SK-N-SH treated with all-trans-retinoic acid at 6 μM for 48 hours (cell line): ENCODE measurements around the gene ASB11.

Source experiments
- ARNTL ChIP-seq: fragments of 450-650 bp; formaldehyde crosslinking; IDR thresholded peaks from 2 replicates; pipeline ENCODE4 v1.5.0; 2020; ENCODE audit warnings: low read depth, mild to moderate bottlenecking, moderate library complexity, borderline replicate concordance
- PATZ1 ChIP-seq: fragments of 250-450 bp; sonication (Bioruptor Pico); IDR thresholded peaks from 2 replicates; pipeline ENCODE4 v1.8.0; 2020; ENCODE audit warnings: mild to moderate bottlenecking, moderate library complexity, borderline replicate concordance
- TSHZ2 ChIP-seq: fragments of 250-450 bp; sonication (Bioruptor Pico); IDR thresholded peaks from 2 replicates; pipeline ENCODE4 v1.5.0; 2020; ENCODE audit warnings: mild to moderate bottlenecking, moderate library complexity
- ZFP30 ChIP-seq: fragments of 450-650 bp; formaldehyde crosslinking; IDR thresholded peaks from 2 replicates; pipeline ENCODE4 v1.5.0; 2022; ENCODE audit warnings: mild to moderate bottlenecking, moderate library complexity
- ZNF8 ChIP-seq: fragments of 450-650 bp; formaldehyde crosslinking; IDR thresholded peaks from 2 replicates; pipeline ENCODE4 v1.5.0; 2020; ENCODE audit warnings: mild to moderate bottlenecking, moderate library complexity

- no peak for TF ChIP-seq ZNF8 (CRISPR knock-in tag)
- no peak for TF ChIP-seq PATZ1 (CRISPR knock-in tag)
- TF ChIP-seq TSHZ2 (CRISPR knock-in tag) = no peak
- TF ChIP-seq ARNTL (CRISPR knock-in tag) = no peak
- TF ChIP-seq ZFP30 (CRISPR knock-in tag) = no peak
Measured at GRCh38 chrX:15299941-15300851, 15.2 kb downstream of the ASB11 start.
